Measurements from ENCODE around the gene MRM1. TPM values are rescaled to one million over a fixed set of nuclear protein-coding genes. Genes with fewer than 3 reads are reported as not detected.

MRM1 gene
- total RNA-seq, 1 donor from 2014 or later = 3.6 TPM

DNA sequence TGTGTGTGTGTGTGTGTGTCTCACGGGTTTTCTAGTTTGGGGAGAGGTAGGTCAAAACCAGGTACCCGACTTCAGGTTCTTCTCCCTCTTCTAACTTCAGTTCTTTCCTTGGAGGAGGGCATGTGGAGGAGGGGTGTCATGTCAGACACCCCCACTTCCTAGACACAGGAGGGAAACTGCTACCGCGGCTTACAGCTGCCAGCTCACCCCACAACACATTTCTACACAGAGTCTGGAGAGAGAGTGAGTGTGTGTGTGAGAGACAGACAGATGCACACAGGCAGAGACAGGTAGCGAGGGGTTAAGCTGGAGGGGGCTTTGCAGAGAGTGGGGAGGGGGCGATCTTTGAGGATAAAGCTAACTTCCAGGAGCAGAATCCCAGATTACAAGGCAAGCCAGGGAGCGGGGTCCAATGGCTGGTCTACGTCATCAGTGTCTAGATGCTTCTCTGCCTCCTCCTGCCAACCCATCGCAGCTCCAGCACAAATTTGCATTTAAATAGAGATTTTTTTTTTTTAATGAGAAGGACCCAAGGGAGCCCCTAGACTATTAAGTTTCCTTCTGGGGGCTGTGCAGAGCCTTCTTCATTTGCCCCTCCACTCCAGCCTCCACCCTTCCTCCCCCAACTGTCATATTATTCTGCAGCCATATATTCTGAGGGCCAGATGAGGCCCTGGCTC is 48.9 kb downstream of the MRM1 start:
- DNase-seq (ENCODE audit: extremely low spot score, unreplicated experiment) = no peak
- Mint-ChIP-seq H3K27me3 (ENCODE audit: unreplicated experiment) (peaks cover 56% of the 10 kb centered on the region), H3K27ac (ENCODE audit: unreplicated experiment) (no peak overlapping the region), H3K4me3 (ENCODE audit: unreplicated experiment) (no peak overlapping the region), H3K36me3 (ENCODE audit: unreplicated experiment) (no peaks in the 10 kb centered on the region), H3K4me1 (ENCODE audit: unreplicated experiment) (no peaks in the 10 kb centered on the region), H3K9me3 (ENCODE audit: unreplicated experiment) (no peaks in the 10 kb centered on the region)
- TF ChIP-seq, protein P1, sequence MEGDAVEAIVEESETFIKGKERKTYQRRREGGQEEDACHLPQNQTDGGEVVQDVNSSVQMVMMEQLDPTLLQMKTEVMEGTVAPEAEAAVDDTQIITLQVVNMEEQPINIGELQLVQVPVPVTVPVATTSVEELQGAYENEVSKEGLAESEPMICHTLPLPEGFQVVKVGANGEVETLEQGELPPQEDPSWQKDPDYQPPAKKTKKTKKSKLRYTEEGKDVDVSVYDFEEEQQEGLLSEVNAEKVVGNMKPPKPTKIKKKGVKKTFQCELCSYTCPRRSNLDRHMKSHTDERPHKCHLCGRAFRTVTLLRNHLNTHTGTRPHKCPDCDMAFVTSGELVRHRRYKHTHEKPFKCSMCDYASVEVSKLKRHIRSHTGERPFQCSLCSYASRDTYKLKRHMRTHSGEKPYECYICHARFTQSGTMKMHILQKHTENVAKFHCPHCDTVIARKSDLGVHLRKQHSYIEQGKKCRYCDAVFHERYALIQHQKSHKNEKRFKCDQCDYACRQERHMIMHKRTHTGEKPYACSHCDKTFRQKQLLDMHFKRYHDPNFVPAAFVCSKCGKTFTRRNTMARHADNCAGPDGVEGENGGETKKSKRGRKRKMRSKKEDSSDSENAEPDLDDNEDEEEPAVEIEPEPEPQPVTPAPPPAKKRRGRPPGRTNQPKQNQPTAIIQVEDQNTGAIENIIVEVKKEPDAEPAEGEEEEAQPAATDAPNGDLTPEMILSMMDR (IDR thresholded peaks at IDR 0.05) = no peak

DNA sequence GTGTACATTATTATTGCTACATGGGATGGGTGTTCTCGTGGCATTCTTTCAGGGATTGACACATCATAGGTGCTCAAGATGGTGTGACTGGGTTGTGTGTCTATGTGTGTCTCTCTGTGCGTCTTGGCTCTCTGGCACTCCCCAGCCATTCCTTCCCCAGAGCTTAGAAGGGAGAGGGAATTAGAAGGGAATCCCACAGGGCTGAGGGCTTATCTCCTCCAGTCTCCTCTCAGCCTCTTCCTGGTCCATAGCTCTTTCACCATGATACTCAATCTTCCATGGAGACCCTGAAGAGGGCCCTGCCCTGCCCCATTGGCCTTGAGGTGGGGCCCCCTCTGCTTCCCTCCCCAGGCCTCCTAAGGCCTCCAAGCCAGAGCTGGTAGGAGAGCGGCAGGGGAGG is 52.0 kb downstream of the MRM1 start:
- DNase-seq (ENCODE audit: extremely low spot score, unreplicated experiment) = no peak
- Mint-ChIP-seq H3K27ac (ENCODE audit: unreplicated experiment) (no peak overlapping the region), H3K4me1 (ENCODE audit: unreplicated experiment) (peaks cover 2% of the 10 kb centered on the region), H3K9me3 (ENCODE audit: unreplicated experiment) (no peaks in the 10 kb centered on the region), H3K27me3 (ENCODE audit: unreplicated experiment) (peaks cover 49% of the 10 kb centered on the region), H3K4me3 (ENCODE audit: unreplicated experiment) (no peak overlapping the region), H3K36me3 (ENCODE audit: unreplicated experiment) (no peaks in the 10 kb centered on the region)
- TF ChIP-seq, protein P1 (IDR thresholded peaks at IDR 0.05) = no peak

GRCh38 chr17:36653856-36654255 is 52.5 kb downstream of the MRM1 start:
- no peaks in the 10 kb centered on the region for H3K36me3 Mint-ChIP-seq (ENCODE audit: unreplicated experiment)
- H3K27me3 Mint-ChIP-seq (ENCODE audit: unreplicated experiment) = peaks cover 45% of the 10 kb centered on the region
- no peak overlapping the region for H3K4me3 Mint-ChIP-seq (ENCODE audit: unreplicated experiment)
- H3K27ac Mint-ChIP-seq (ENCODE audit: unreplicated experiment) = no peak overlapping the region
- no peaks in the 10 kb centered on the region for H3K9me3 Mint-ChIP-seq (ENCODE audit: unreplicated experiment)
- no peak for DNase-seq (ENCODE audit: extremely low spot score, unreplicated experiment)
- H3K4me1 Mint-ChIP-seq (ENCODE audit: unreplicated experiment) = peaks cover 2% of the 10 kb centered on the region
- TF ChIP-seq, protein P1 (IDR thresholded peaks at IDR 0.05) = no peak

DNA sequence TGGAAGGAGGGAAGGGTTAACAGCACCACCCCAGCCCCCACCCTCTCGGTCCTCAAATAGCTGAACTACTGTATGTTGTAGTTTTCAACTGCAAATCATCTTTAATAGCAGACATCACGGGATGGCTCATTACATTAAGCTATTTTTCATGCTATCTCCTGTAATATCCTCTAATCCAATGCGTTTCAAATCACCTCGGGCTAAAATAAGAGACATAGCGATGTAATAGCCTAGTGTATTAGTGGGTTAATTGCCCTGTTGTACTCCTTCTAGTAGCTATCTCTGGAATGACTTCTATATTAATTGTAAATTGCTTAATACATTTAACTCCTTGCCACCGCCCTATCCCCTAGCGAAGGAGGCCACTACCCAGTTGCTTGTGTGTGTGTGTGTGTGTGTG is 54.3 kb downstream of the MRM1 start:
- peaks cover 38% of the 10 kb centered on the region for H3K27me3 Mint-ChIP-seq (ENCODE audit: unreplicated experiment)
- TF ChIP-seq, protein P1 (IDR thresholded peaks at IDR 0.05) = no peak
- H3K27ac Mint-ChIP-seq (ENCODE audit: unreplicated experiment) = no peak overlapping the region
- H3K9me3 Mint-ChIP-seq (ENCODE audit: unreplicated experiment) = no peaks in the 10 kb centered on the region
- H3K4me1 Mint-ChIP-seq (ENCODE audit: unreplicated experiment) = peaks cover 2% of the 10 kb centered on the region
- no peak for DNase-seq (ENCODE audit: extremely low spot score, unreplicated experiment)
- H3K36me3 Mint-ChIP-seq (ENCODE audit: unreplicated experiment) = no peaks in the 10 kb centered on the region
- no peak overlapping the region for H3K4me3 Mint-ChIP-seq (ENCODE audit: unreplicated experiment)

- Mint-ChIP-seq H3K36me3 (ENCODE audit: unreplicated experiment) (no peaks in the 10 kb centered on the region), H3K4me1 (ENCODE audit: unreplicated experiment) (peaks cover 2% of the 10 kb centered on the region), H3K27ac (ENCODE audit: unreplicated experiment) (no peak overlapping the region), H3K4me3 (ENCODE audit: unreplicated experiment) (peak overlapping the region; percentile 70), H3K27me3 (ENCODE audit: unreplicated experiment) (peaks cover 40% of the 10 kb centered on the region), H3K9me3 (ENCODE audit: unreplicated experiment) (no peaks in the 10 kb centered on the region)
- TF ChIP-seq, protein P1 (IDR thresholded peaks at IDR 0.05) = no peak
- no peak for DNase-seq (ENCODE audit: extremely low spot score, unreplicated experiment)
Measured at GRCh38 chr17:36657390-36657762, 56.0 kb downstream of the MRM1 start.
